NCI-H345 treated with DMSO at 0.1 percent for 48 hours (cell line): Measurements from ENCODE around the gene EEF1A2.
A peak's percentile ranks its signal among the peaks of the same experiment; 100 is the strongest.

Experiments used
- DNase-seq: peaks from one replicate; lab custom pipeline; 2025; ENCODE audit not compliant: unreplicated experiment; lab: John Stamatoyannopoulos, UW

The EEF1A2 gene

GRCh38 chr20:63500902-63501817 lies 2.3 kb upstream of the EEF1A2 start:
- DNase-seq: no peak

- no peak for DNase-seq
These were observed 1.4 kb upstream of the EEF1A2 start for GRCh38 chr20:63500151-63500901.

- peak; percentile 36 for DNase-seq
These were observed 571 bp upstream of the EEF1A2 start for GRCh38 chr20:63499338-63499969.

- DNase-seq: no peak
These were observed 642 bp downstream of the EEF1A2 start for GRCh38 chr20:63497946-63498935.

GRCh38 chr20:63497138-63497945 lies 1.5 kb downstream of the EEF1A2 start:
- no peak for DNase-seq

- no peak for DNase-seq
These were observed 2.2 kb downstream of the EEF1A2 start for GRCh38 chr20:63496596-63497120.

GRCh38 chr20:63495741-63496595 lies 2.9 kb downstream of the EEF1A2 start:
- peak; percentile 37 for DNase-seq

GRCh38 chr20:63495167-63495720 lies 3.6 kb downstream of the EEF1A2 start:
- DNase-seq: no peak

- DNase-seq: no peak
These were observed 4.3 kb downstream of the EEF1A2 start for GRCh38 chr20:63494420-63495166.

- no peak for DNase-seq
These were observed 4.8 kb downstream of the EEF1A2 start for GRCh38 chr20:63494084-63494419.

- DNase-seq: no peak
These were observed 5.3 kb downstream of the EEF1A2 start for GRCh38 chr20:63493563-63494020.

- no peak for DNase-seq
These were observed 5.9 kb downstream of the EEF1A2 start for GRCh38 chr20:63492982-63493381.

- no peak for DNase-seq
These were observed 6.4 kb downstream of the EEF1A2 start for GRCh38 chr20:63492518-63492917.

- no peak for DNase-seq
These were observed 7.2 kb downstream of the EEF1A2 start for GRCh38 chr20:63491635-63492230.

GRCh38 chr20:63491078-63491477 lies 7.8 kb downstream of the EEF1A2 start:
- no peak for DNase-seq

- DNase-seq: no peak
These were observed 8.5 kb downstream of the EEF1A2 start for GRCh38 chr20:63490416-63490815.
